GM19467 (cell line): ENCODE data around the gene TXNDC11.

Experiments used
- ATAC-seq: cut with Tn5 transposase; IDR thresholded peaks from one replicate; pipeline ENCODE4 v1.9.1; 2021; ENCODE audit warnings: mild to moderate bottlenecking, moderate library complexity; ENCODE audit not compliant: unreplicated experiment

TXNDC11 gene

GRCh38 chr16:11755022-11755760, 12.5 kb upstream of the TXNDC11 start:
- ATAC-seq: no peak

DNA sequence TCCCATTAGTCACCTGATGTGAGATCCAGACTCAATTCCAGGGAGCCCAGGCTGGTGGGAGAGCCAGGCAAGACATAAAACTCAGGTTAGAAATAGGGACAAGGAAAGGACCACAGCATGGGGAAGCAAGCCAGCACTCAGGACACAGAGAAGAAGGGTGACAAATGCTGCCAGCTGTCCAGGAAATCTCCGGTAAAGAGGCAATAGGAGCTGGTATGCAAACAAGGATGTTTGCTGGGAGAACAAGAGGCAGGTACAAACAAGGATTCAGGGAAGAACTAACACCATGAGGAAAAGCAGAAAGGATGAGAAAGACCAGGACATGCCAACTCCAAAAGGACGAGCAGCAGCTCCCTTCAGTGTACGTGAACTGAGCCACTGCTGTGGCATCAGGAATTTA, 10.2 kb upstream of the TXNDC11 start:
- ATAC-seq: no peak

- ATAC-seq: no peak
Observed at GRCh38 chr16:11750056-11750455, 7.4 kb upstream of the TXNDC11 start.

DNA sequence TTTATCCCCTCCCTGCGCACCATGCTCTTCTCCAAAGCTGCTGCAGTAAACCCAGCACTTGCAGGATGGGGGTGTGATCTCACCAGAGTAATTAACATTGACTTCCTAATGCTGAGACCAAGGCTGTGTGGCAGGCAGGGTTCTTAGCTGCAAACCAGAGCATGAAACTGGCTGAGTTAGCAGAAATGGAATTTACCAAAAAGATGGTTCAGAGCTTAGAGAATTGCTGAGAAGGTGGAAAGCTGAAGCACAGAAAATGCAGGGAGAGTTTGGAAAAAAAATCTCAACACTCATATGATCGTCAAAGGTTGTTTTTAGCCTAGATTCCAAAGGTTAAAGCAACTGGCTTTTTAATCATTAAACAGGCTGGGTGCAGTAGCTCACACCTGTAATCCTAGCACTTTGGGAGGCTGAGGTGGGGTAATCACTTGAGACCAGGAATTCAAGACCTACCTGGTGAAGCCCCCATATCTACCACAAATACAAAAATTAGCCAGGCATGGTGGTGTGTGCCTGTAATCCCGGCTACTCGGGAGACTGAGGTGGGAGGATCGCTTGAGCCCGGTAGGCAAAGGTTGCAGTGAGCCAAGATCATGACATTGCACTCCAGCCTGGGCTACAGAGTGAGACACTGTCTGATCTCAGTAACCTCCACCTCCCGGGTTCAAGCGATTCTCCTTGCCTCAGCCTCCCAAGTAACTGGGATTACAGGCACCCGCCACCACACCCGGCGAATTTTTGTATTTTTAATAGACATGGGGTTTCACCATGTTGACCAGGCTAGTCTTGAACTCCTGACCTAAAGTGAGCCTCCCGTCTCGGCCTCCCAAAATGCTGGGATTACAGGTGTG, 6.0 kb upstream of the TXNDC11 start:
- no peak for ATAC-seq

- ATAC-seq: no peak
Observed at GRCh38 chr16:11747949-11748403, 5.3 kb upstream of the TXNDC11 start.

- no peak for ATAC-seq
Observed at GRCh38 chr16:11744075-11744470, 1.4 kb upstream of the TXNDC11 start.

GRCh38 chr16:11743308-11744074, 834 bp upstream of the TXNDC11 start:
- no peak for ATAC-seq

GRCh38 chr16:11742093-11742535, 543 bp downstream of the TXNDC11 start:
- peak; percentile 25 for ATAC-seq

DNA sequence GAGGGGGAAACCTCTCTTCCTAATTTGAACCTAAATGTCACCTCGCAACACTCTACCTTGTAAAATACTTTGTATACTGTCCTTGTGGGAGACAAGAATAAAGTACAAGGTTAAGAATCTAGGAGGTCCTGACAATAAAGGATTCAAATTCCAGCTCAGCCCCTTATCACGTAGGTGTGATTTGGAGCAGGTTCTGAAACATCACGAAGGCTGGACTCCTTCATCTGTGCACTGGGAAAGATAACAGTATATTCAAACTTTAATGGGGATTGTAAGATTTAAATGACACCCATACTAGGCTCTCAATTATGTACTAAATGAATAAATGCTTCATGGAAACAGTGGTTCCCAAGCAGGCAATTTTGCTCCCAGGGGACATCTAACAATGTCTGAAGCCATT, 2.1 kb downstream of the TXNDC11 start:
- no peak for ATAC-seq

DNA sequence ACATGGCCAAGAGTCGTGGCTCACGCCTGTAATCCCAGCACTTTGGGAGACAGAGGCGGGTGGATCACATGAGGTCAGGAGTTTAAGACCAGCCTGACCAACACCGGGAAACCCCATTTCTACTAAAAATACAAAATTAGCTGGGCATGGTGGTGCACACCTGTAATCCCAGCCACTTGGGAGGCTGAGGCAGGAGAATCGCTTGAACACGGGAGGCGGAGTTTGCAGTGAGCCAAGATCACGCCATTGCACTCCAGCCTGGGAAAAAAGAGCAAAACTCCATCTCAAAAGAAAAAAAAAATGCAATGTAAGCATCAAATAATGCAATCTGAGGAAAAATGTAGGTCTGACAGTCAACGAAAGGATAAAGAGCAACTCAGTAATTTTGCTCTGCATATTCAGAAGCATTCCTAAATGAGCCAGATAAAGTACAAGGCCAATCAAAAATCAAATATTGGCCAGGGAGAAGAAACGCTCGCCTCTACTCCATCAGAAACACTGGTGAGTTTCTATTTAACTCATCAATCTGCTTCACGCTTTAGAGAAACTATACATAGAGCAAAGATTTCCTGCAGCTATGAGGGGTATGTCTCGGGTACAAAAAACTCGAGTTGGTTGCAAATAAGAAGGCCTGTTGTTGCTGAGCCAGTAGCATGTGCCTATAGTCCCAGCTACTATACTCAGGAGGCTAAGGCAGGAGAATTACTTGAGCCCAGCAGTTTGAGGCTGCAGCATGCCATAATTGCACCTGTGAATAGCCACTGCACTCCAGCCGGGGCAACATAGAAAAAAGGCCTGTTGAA, 3.7 kb downstream of the TXNDC11 start:
- ATAC-seq: no peak

DNA sequence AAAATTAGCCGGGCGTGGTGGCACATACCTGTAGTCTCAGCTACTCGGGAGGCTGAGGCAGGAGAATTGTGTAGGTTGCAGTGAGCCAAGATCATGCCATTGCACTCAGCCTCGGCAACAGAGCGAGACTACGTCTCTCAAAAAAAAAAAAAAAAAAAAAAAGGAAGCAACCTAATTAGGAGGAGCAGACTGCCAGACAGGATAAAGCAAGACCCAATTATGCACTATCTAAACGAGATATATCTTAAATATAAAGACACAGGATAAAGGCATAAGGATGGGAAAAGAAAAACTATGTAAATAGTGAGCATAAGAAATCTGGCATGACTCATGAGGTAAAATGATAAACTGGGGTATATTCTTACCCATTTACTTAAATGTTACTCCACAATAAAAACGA, 4.9 kb downstream of the TXNDC11 start:
- ATAC-seq: no peak

- no peak for ATAC-seq
Observed at GRCh38 chr16:11736903-11737302, 5.8 kb downstream of the TXNDC11 start.

- ATAC-seq: no peak
Observed at GRCh38 chr16:11735787-11736186, 6.9 kb downstream of the TXNDC11 start.

DNA sequence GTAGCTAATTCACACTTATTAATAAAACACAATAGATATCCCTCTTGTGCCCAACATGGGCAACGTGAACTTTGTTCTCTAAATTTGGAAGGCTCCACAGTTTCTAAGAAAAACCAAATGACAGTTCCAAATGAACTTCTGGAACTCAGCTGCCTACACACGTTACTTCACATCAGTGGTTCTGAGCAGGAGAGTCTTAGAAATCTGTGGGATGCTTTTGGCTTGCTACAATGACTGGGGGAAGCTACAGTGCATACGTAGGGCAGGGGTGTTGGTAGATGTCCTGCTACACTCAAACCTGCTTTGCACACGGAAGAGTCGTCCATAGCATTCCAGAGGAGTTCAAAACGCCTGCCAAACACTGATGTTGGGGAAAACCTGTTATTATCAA, 8.0 kb downstream of the TXNDC11 start:
- ATAC-seq: no peak

DNA sequence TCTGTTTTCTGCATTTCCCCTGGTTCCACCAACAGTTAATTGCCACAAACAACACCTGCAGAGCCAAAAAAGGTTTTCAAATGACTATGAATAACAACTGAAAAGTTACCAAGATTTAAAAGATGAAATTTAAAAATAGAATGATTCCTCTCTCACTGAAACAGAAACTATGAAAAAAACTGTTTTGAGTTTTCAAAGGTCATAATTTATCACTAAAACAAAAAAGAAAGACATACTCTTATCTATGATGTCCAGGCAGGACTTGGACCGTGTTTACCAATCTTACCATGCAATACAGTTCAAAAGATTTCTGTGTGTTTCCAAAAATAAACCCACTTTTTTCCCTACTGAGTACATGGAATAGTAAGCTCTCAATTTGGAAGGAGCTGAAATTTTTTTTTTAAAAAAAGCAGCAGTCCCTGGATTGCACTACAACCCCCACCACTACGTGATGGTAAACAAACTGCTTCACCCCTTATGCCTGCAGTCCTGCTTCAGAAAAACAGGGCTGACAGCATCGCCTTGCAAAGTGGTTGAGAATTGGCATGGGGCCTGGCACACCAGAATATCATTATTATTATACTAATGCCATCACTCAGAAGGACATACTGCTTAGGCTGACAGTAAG, 8.5 kb downstream of the TXNDC11 start:
- ATAC-seq: no peak

- ATAC-seq: no peak
Observed at GRCh38 chr16:11731222-11731621, 11.4 kb downstream of the TXNDC11 start.

- no peak for ATAC-seq
Observed at GRCh38 chr16:11729787-11730186, 12.9 kb downstream of the TXNDC11 start.

GRCh38 chr16:11727796-11728543, 14.7 kb downstream of the TXNDC11 start:
- ATAC-seq: no peak

DNA sequence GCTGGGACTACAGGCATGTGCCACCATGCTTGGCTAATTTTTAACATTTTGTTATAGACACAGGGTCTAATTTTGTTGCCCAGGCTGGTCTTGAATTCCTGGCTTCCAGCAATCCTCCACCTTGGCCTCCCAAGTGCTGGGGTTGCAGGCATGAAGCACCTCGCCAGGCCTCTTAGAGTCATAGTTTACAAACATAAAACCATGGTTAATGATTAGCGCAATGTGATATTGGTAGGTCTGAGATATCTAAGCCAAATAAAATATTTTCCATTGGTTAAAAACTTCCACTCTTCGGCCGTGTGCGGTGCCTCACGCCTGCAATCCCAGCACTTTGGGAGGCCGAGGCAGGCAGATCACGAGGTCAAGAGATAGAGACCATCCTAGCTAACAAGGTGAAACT, 16.6 kb downstream of the TXNDC11 start:
- no peak for ATAC-seq
